ENCODE results near the gene PIK3IP1. TPM values are rescaled to one million over a fixed set of nuclear protein-coding genes. Genes with fewer than 3 reads are reported as not detected.

Gene PIK3IP1
- total and polyA plus RNA-seq, 9 of the 15 experiments (the other 6 are each of a cell fraction or from before 2014, with no cell fraction given) = 0.11 to 1.3 (median 0.77) TPM

- no peak for TF ChIP-seq BDP1 (IDR thresholded peaks at IDR 0.05; ENCODE audit: insufficient read depth, insufficient read length)
- TF ChIP-seq RHOXF2B (CRISPR knock-in tag; conservative IDR thresholded peaks at IDR 0.05) = no peak
- TF ChIP-seq GTF2A2 (tag; IDR thresholded peaks at IDR 0.05) = no peak
These were observed 3.1 kb upstream of the PIK3IP1 start (continued) for GRCh38 chr22:31295360-31295759.

DNA sequence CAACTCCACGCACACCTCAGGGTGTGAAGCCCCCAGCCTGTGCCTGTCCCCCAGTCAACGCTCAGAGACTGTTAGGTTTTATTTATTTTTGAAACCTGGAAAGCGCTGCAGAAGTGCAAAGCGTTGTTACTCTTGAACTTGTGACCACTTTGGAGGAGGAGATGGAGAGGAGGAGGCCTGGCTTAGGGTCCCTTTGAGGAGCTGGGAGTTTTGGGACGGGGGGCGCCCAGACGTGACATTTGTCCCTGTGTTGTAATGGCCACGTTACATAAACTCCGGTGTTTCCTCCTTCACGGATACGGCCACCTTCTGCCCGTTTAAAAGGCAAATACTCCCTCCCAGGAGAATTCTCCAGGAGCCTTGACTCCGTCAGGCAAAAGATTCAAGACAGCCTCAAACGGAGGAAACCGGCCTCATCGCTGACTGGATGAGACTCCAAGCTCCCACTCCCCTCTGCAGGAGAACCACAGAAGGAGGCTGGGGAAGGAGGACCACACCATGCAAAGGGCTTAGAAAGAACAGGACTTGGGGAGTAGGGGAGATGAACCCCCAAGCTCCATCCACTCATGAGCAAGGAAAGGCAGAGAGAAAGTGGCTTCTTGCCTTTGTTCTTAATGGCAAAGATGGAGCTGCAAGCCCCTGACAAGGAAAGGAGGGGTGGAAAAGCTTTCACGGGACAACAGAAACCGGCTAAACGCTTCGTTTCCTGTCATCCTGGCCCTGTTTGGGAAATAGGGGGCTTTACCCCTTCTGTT is 630 bp downstream of the PIK3IP1 start:
- ChIA-PET CTCF (ENCODE audit: low intra/inter-chr PET ratio) (no interaction called here), POLR2A (interaction anchor here (0.6 to 2.0 kb wide), 6 partner anchors 9 to 207 kb away, joined by 3 to 7 read pairs (median 4); no protein-coding TSS in a partner anchor)
- in situ Hi-C loops (cut with MboI) (no loop called here), intact Hi-C loops (cut with micrococcal nuclease) (no loop called here)
- Histone ChIP-seq H3K9ac (ENCODE audit: insufficient read depth in 1 of 2, low read depth in 2 of 2, low read length in 2 of 2) (peak overlapping the region; percentile 57 to 90; a peak in 2 of 4 replicates), H3K79me2 (ENCODE audit: control insufficient read depth, insufficient read depth, low read length) (no peaks in the 10 kb centered on the region), H3K27me3 (ENCODE audit: control insufficient read depth in 2 of 2, insufficient read depth in 2 of 2, low read length in 2 of 2) (no peaks in the 10 kb centered on the region), H3K4me2 (ENCODE audit: insufficient read depth, low read length) (peak overlapping the region; percentile 85), H3K9me1 (ENCODE audit: control insufficient read depth, insufficient read depth, low read length) (no peaks in the 10 kb centered on the region), H3K36me3 (ENCODE audit: control insufficient read depth, insufficient read depth, low read length) (no peaks in the 10 kb centered on the region), H3K9me3 (replicated peaks; ENCODE audit: control insufficient read depth, insufficient read depth, low read depth, low read length) (no peaks in the 10 kb centered on the region), H3K4me3 (peak overlapping the region; percentile 49), H4K20me1 (replicated peaks; ENCODE audit: control insufficient read depth, insufficient read depth, low read length) (no peaks in the 10 kb centered on the region), H3K4me1 (replicated peaks in 1 of 2; ENCODE audit: control insufficient read depth in 2 of 2, insufficient read depth in 2 of 2, low read length in 2 of 2) (peaks cover 23 to 24% of the 10 kb centered on the region in 2 experiments; a peak in 4 of 5 replicates), H3K27ac (ENCODE audit: extremely low read depth, low read depth, low read length) (peak overlapping the region; percentile 90; the same call in 2 of the 3 replicates), H2AFZ (ENCODE audit: low read depth, low read length) (peak overlapping the region; percentile 84)
- WGBS (ENCODE audit: insufficient coverage, low coverage, missing lambda C conversion rate) = 39% methylated on average over 15 of the region's 20 CpGs
- BruUV-seq (replicated peaks) = TSS peak; percentile 75
- DNase-seq (ENCODE audit: extremely low read depth in 1 of 4, low spot score in 3 of 4) (peak in 1 of 4 experiments; percentile 8), ATAC-seq (no peak), FAIRE-seq (peak; percentile 48)
- TF ChIP-seq NR3C1 (CRISPR knock-in tag; IDR thresholded peaks at IDR 0.05) (no peak), ZNF764 (CRISPR knock-in tag; IDR thresholded peaks at IDR 0.05; ENCODE audit: low read depth) (no peak)
- TF ChIP-seq, protein P1, sequence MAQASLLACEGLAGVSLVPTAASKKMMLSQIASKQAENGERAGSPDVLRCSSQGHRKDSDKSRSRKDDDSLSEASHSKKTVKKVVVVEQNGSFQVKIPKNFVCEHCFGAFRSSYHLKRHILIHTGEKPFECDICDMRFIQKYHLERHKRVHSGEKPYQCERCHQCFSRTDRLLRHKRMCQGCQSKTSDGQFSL (CRISPR knock-in tag; IDR thresholded peaks at IDR 0.05) = no peak
- TF ChIP-seq, protein P1 (tag; IDR thresholded peaks at IDR 0.05) = peak in 1 of 2 experiments; percentile 43; a peak in 2 of 4 replicates
